ENCODE measurements around the gene KLHL35.
"Not testable (repeated sequence)": the region's sequence is repeated elsewhere in the genome, so short reads cannot be mapped to it uniquely, and the experiment has no call there.

KLHL35 gene

GRCh38 chr11:75425422-75425821 lies 7.6 kb downstream of the KLHL35 start:
- no peak for DNase-seq (ENCODE audit: low read depth)

- DNase-seq (ENCODE audit: low read depth), result no peak
These were observed 8.6 kb downstream of the KLHL35 start for GRCh38 chr11:75424396-75424795.

DNA sequence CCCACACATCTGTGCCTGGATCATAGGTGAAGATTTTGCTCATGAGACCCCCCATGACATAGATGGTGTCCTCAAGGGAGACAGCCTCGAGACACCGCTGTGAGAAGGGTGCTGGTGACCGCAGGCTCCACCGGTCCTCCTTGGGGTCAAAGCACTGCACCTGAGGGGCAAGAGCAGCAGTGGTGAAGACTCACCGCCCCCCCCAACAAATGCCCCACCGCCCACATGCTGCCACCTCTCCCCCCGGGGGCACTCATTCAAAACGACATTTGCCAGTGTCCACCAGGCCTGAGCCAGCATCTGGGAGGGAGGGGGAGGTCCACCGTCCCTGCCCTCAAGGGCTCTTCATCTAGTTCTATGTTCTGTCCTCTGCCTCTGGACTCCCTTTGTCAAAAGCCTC lies 9.3 kb downstream of the KLHL35 start:
- DNase-seq (ENCODE audit: low read depth), result no peak

DNA sequence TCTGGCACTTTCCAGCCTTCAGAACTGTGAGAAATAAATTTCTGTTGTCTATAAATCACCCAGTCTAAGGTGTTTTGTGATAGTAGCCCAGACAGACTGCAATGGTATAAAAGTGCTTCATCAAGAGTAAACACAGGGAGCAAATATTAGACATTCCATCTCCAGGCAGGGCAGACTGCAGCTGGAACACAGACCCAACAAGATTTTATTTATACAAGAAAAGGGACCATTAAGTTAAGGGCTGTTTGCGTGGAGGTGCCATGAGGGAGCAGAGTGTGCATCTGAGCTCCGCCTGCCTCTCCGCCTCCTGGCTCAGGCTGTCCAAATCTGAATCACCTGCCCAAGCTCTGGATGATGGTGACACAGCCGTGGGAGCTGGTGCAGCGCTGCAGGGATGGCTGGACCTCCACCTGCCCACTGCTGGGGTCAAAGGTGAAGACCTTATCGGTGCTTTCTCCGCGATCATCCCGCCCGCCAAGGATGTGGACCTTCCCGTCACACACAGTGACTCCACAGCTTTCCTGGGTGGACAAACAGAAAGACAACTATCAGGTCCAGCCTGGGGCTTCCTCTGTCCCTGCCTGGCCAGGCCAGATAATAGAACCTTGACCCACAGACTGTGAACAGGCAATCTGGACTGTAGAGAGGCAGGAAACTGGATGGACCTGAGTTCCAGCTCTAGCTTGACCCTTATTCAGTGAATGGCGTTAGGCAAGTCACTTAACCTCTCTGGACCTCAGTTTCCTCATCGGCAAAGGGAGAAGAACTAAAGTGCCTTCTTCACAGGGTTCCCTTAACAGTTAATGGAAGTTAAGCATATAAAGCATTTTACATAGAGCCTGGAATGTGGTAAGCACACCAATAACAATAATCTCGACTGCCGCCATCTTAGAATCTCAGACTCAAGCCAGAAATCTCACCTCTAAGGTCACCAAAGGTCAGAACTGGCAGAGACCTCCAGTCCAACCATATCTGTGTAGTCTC lies 10.5 kb downstream of the KLHL35 start:
- no peak for DNase-seq (ENCODE audit: low read depth)

GRCh38 chr11:75421902-75422247 lies 11.1 kb downstream of the KLHL35 start:
- DNase-seq (ENCODE audit: low read depth), result no peak

DNA sequence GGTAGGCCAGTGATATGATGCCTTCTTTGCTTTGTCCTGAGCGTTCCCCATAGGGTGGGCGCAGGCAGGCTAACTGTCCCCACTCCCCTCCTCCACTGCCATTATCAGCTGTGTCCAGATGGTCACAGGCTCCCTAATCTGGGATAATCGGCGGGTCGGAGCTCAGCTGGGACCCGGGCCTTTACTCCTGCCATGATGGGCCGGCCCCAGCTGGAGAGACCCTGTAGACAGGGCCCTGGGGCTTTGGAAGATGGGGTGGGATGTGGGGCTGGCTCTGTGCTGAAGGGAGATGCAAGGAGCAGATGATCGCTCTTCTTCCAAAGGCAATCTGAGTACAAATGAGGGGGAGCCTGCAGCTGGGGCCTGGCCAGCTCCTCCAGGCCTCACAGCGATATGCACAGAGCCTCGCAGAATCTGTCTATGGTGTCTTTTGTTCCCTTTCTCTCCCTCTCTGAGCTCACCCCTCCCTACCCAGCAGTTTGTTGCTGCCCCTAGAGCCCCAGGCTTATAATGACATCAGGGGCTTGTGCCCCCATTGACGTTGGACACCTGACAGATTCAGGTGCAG lies 11.9 kb downstream of the KLHL35 start:
- no peak for DNase-seq (ENCODE audit: low read depth)

- DNase-seq (ENCODE audit: low read depth), result no peak
These were observed 12.6 kb downstream of the KLHL35 start for GRCh38 chr11:75420224-75421034.

GRCh38 chr11:75413864-75414263 lies 19.1 kb downstream of the KLHL35 start:
- DNase-seq (ENCODE audit: low read depth), result no peak

GRCh38 chr11:75413146-75413545 lies 19.9 kb downstream of the KLHL35 start:
- not testable (repeated sequence) for DNase-seq (ENCODE audit: low read depth)

DNA sequence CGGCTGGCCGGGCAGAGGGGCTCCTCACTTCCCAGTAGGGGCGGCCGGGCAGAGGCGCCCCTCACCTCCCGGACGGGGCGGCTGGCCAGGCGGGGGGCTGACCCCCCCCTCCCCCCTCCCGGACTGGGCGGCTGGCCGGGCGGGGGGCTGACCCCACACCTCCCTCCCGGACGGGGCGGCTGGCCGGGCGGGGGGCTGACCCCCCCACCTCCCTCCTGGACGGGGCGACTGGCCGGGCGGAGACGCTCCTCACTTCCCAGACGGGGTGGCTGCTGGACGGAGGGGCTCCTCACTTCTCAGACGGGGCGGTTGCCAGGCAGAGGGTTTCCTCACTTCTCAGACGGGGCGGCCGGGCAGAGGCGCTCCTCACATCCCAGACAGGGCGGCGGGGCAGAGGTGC lies 23.0 kb downstream of the KLHL35 start:
- not testable (repeated sequence) for DNase-seq (ENCODE audit: low read depth)

GRCh38 chr11:75408957-75409219 lies 24.1 kb downstream of the KLHL35 start:
- DNase-seq (ENCODE audit: low read depth), result no peak

GRCh38 chr11:75406338-75406777 lies 26.6 kb downstream of the KLHL35 start:
- DNase-seq (ENCODE audit: low read depth), result no peak

DNA sequence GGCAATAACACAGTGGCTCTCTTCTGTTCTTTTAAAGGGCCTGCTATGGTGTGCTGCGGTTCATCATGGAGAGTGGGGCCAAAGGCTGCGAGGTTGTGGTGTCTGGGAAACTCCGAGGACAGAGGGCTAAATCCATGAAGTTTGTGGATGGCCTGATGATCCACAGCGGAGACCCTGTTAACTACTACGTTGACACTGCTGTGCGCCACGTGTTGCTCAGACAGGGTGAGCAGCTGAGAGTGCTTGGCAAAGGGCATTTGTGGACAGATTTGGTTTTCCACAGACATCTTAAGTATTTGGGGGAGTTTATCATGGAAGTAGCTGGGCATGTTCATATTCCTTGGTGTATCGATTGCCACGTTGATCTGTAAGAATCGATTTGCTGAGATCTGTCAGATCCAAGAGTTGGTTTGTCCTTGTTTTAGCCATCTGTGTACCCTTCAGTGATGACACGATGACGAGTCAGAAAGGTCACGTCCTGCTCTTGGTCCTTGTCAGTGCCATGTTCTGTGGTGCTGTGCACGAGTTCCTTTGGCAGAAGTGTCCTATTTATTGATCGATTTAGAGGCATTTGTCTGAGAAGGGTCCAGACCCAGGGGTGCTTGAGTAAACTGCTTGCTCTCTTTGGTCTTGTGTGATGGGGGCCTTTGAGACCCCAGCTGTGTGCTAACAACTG lies 28.9 kb downstream of the KLHL35 start:
- DNase-seq (ENCODE audit: low read depth), result no peak

DNA sequence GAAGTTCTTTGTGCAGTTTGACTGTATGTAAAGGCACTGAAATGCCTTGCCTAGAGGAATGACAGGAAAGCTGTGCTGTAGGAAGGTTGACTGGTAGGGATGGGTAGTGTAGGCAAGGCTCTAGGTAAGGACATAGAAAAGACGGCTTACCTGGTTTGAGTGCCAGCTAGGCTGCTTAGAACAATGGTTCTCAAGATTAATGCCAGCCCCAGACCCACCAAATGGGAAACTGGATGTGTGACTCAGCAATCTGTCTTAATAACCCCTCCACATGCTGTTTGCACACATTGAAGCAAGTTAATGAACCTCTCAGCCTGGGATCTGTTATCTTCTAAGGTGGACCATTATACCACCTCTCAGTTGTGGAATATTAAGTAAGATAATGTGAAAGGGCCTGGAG lies 30.0 kb downstream of the KLHL35 start:
- no peak for DNase-seq (ENCODE audit: low read depth)

DNA sequence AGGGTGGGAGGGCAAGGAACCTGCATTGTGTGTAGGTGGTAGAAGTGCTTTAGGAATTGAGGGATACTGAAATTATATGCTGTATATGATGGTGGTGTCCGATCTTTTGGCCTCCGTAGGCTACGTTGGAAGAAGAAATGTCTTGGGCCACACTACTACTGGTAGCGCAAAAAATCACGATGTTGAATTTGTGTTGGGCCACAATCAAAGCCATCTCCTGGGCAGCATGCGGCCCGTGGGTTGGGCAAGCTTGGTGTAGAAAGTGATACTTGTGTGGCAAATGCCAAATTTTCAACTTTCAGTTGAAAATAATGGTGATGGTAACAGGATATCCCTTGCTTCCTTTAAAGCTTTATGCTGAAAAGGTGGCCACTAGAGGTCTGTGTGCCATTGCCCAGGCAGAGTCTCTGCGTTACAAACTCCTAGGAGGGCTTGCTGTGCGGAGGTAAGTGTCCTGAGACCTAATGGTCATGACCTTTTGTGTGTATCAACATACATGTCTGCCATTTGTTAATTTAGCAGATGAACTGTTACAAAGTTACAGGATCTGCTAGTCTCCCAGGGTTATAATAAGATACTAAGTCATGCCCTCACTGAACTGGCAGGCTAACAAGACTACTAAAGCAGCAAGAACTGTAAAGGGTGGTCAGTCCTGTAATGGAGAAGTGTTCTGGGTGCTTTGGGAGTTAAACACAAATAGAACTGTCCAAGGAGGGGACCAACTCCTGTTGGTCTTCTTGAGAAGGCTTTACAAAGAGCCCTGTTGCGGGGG lies 30.8 kb downstream of the KLHL35 start:
- no peak for DNase-seq (ENCODE audit: low read depth)

DNA sequence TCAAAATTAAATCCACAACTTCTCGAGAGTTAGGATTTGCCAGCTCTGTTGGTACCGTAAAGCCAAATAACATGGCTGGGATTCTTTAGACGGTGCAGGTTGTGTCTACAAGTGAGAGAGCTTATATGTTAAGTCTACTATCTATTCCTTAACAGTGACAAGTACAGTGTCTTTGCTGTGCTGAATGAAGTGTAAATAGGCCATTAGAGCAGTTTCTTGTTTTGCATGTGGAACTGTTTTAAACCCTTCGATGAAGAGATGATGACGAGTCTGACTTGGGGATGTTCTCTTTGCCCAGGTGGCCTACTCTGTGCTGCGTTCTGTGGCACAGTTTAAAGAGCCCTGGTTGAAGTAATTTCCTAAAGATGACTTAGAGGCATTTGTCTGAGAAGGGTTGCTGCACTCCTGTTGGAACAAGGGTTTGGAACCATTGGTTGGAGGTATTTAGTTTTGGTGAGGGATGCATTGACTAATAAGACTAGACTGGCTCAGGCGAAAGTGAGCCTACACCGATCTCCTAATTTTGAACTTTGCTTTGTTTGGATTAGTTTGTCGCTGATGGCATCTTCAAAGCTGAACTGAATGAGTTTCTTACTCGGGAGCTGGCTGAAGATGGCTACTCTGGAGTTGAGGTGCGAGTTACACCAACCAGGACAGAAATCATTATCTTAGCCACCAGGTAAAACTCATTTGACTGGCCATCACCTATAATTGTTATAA lies 32.7 kb downstream of the KLHL35 start:
- DNase-seq (ENCODE audit: low read depth), result no peak

DNA sequence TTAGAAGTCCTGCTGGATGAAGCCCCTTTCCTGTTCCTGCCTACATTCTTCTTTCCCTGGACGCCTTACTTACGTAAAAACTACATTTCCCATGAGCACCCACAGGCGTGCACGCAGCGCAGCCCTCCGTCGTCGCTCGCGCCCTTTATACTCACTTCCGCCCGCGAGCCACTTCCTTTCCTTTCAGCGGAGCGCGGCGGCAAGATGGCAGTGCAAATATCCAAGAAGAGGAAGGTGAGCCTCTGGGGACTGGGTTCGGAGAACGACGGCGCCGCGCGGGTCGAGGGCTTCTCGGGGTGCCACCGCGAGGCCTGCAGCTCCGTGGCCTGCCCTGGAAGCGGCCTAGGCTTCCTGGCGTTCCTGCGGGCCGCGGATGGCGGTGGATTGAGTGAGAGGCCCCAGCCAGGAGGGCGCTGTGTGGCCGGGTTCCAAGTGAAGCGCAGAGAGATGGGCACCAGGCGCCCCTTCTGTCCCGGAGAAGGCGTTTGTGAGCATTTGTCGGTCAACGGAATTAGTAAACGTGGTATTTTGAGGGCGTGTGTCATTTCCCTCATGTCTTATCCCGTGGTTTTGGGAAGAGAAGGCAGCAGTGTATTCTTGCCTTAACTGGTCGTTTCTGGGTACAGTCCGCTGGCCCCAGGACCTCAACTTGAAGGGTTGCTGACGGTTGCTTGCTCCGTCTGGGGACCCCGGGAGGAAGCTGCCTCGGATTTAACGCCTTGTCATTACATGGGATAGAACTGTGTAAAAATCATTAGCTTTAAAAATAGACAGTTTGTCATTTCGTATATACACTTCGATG lies 33.5 kb downstream of the KLHL35 start, which contains the start of gene RPS3:
TSS of gene RPS3 (plus strand) at position 175 of the 802 bp plus-strand sequence. CDS start at position 205, 30 bp downstream.
- DNase-seq (ENCODE audit: low read depth), result peak; percentile 82

- no peak for DNase-seq (ENCODE audit: low read depth)
These were observed 34.1 kb downstream of the KLHL35 start for GRCh38 chr11:75398906-75399305.

DNA sequence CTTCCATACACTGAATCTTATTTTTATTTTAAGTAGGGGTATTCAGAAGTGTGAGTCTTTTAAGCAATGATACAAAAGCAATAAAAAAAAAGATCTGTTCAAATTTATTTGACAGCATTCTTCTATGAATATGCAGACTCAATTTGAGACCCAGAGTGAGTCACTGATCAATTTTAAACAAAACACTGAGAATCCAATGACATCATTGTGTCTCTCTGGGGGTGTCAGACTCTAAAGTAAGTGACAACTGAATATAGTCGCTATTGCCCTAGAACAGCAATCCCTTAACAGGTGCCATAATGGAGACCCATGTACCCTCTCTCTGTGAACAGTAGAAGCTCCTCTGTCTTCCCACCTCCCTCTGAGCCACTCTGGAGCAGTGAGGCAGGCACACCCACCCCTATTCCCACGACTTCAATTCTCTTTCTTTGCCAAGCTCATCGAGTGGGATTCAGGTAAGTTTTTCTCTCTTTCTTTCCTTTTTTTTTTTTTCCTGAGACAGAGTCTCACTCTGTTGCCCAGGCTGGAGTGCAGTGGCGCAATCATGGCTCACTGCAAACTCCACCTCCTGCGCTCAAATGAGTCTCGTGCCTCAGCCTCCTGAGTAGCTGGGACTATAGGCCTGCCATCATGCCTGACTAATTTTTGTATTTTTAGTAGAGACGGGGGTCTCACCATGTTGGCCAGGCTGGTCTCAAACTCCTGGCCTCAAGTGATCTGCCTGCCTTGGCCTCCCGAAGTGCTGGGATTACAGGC lies 38.7 kb downstream of the KLHL35 start:
- DNase-seq (ENCODE audit: low read depth), result no peak
